Neural progenitor cell (in vitro differentiated cells): Measurements from ENCODE around the gene PTGER1. TPM values are rescaled to one million over a fixed set of nuclear protein-coding genes. Genes with fewer than 3 reads are reported as not detected.

Experiments
- DNase-seq: peaks from one replicate; pipeline ENCODE4 v3.0.0-alpha.2; 2016; ENCODE audit warnings: low spot score
- H2AFZ ChIP-seq: fragments of 200-600 bp; sonication (generic); replicated peaks from 2 replicates; pipeline ENCODE4 v1.6.1; 2016; ENCODE audit warnings: antibody characterized with exemption
- H3F3A ChIP-seq: fragments of 200-600 bp; sonication (generic); 2 replicates; pipeline ENCODE4 v1.6.1; 2016; ENCODE audit warnings: antibody characterized with exemption, low read depth
- H3K27ac ChIP-seq: fragments of 200-600 bp; sonication (generic); 2 replicates; pipeline ENCODE4 v1.5.1; 2016; ENCODE audit warnings: mild to moderate bottlenecking
- H3K27me3 ChIP-seq: fragments of 200-600 bp; sonication (generic); 2 replicates; pipeline ENCODE4 v1.6.1; 2016; ENCODE audit warnings: mild to moderate bottlenecking, moderate library complexity
- H3K36me3 ChIP-seq: fragments of 200-600 bp; sonication (generic); 2 replicates; pipeline ENCODE4 v1.5.1; 2016
- H3K4me1 ChIP-seq: fragments of 200-600 bp; sonication (generic); 2 replicates; pipeline ENCODE4 v1.6.1; 2016; ENCODE audit warnings: mixed run types
- H3K4me2 ChIP-seq: fragments of 200-600 bp; sonication (generic); 2 replicates; pipeline ENCODE4 v1.6.1; 2016
- H3K4me3 ChIP-seq: fragments of 200-600 bp; sonication (generic); 2 replicates; pipeline ENCODE4 v1.5.1; 2016
- H3K79me2 ChIP-seq: fragments of 200-600 bp; sonication (generic); 2 replicates; pipeline ENCODE4 v1.6.1; 2016; ENCODE audit warnings: low read depth
- H3K9ac ChIP-seq: fragments of 200-600 bp; sonication (generic); 2 replicates; pipeline ENCODE4 v1.6.1; 2016
- H3K9me3 ChIP-seq: fragments of 200-600 bp; sonication (generic); 2 replicates; pipeline ENCODE4 v1.5.1; 2016; ENCODE audit warnings: low read depth
- H4K20me1 ChIP-seq: fragments of 200-600 bp; sonication (generic); 2 replicates; pipeline ENCODE4 v1.6.1; 2016; ENCODE audit warnings: low read depth
- H3K27ac Mint-ChIP-seq: 3 replicates; pipeline ENCODE4 v1.8.0; 2021; ENCODE audit warnings: mixed read lengths
- H3K27me3 Mint-ChIP-seq: 2 replicates; pipeline ENCODE4 v1.8.0; 2022; ENCODE audit warnings: low read depth, mild to moderate bottlenecking, inconsistent platforms, moderate library complexity, mixed read lengths; ENCODE audit not compliant: insufficient read depth
- H3K36me3 Mint-ChIP-seq: 3 replicates; pipeline ENCODE4 v1.8.0; 2021; ENCODE audit warnings: mixed read lengths
- H3K4me1 Mint-ChIP-seq: 3 replicates; pipeline ENCODE4 v1.8.0; 2021; ENCODE audit warnings: mixed read lengths
- H3K4me3 Mint-ChIP-seq: 3 replicates; pipeline ENCODE4 v1.8.0; 2021; ENCODE audit warnings: mild to moderate bottlenecking, moderate library complexity, mixed read lengths
- H3K9me3 Mint-ChIP-seq: 3 replicates; pipeline ENCODE4 v1.8.0; 2020; ENCODE audit warnings: mixed read lengths
- EZH2 ChIP-seq: fragments of 200-600 bp; sonication (generic); IDR thresholded peaks from 2 replicates; pipeline ENCODE4 v1.6.1; 2017; ENCODE audit warnings: antibody characterized with exemption, mild to moderate bottlenecking, moderate library complexity
- EZH2phosphoT487 ChIP-seq: fragments of 200-600 bp; sonication (generic); IDR thresholded peaks from 2 replicates; pipeline ENCODE4 v1.6.1; 2017; ENCODE audit warnings: antibody characterized with exemption
- total RNA-seq: library from RNA; depleted of rRNA; stranded (reverse); fragments of >200 nt; gene quantifications from 2 replicates; pipeline ENCODE4 v1.2.3, GENCODE V29; 2015; ENCODE audit warnings: low replicate concordance
- TF ChIP-seq, protein P1 (sequence below): fragments of 200-600 bp; sonication (generic); IDR thresholded peaks from 2 replicates; pipeline ENCODE4 v1.5.1; 2017; ENCODE audit warnings: antibody characterized with exemption, mild to moderate bottlenecking

Gene PTGER1
- total RNA-seq, 1 donor from 2014 or later = not detected

DNA sequence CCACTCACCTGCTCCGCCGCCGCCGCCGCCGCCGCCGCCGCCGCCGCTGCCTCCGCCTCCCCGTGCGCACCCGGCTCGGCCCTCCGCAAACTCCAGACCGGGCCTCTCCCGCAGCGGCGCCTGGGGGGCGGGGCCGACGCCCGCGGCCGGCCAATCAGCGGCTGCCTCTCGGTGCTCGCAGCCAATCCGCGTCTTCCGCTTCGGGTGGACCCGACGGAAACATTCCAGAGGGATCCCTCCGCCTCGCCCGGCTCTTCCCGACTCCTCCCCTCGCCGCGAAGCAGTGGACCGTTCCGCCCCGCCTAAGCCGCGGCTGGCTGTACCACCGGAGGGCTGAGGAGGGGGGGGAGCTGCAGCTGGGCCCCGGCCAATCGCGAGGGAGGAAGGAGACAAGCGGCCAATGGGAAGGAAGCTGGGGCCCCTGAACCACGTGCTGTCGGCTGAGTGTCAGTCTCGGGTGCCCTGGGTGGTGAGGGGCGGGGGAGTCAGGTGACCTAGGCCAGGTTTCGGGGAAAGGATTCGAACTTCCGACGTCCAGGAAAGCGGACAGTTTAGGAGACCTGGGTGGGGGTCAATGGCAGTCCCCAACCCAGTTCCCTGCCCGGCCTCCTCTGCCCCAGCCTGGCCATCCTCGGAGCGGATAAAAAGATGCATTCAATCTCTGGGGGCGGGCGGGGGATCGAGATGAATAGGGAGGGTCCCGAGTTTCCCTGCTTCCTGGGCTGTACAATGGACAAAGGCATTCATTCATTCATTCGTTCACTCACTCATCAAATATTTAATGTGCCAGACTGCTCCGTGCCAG is 21.1 kb upstream of the PTGER1 start, which contains the start of gene GIPC1:
TSS of gene GIPC1 (minus strand) at position 99 of the 805 bp plus-strand sequence. CDS start 13,151 bp downstream, outside the sequence.
- peaks cover 10% of the 10 kb centered on the region for H3K4me1 ChIP-seq
- Mint-ChIP-seq H3K9me3 (no peaks in the 10 kb centered on the region), H3K27ac (peak within 1 kb of the TSS; percentile 18), H3K4me1 (peaks cover 24% of the 10 kb centered on the region), H3K4me3 (peak within 1 kb of the TSS; percentile 95), H3K36me3 (peaks cover 8% of the 10 kb centered on the region), H3K27me3 (peaks cover 14% of the 10 kb centered on the region)
- no peaks in the 10 kb centered on the region for H3K9me3 ChIP-seq
- H3K36me3 ChIP-seq = no peaks in the 10 kb centered on the region
- peaks cover 13% of the 10 kb centered on the region for H3F3A ChIP-seq
- peaks cover 35% of the 10 kb centered on the region for H3K79me2 ChIP-seq
- H3K27me3 ChIP-seq = no peaks in the 10 kb centered on the region
- peak within 1 kb of the TSS; percentile 57 for H3K9ac ChIP-seq
- TF ChIP-seq, protein P1, sequence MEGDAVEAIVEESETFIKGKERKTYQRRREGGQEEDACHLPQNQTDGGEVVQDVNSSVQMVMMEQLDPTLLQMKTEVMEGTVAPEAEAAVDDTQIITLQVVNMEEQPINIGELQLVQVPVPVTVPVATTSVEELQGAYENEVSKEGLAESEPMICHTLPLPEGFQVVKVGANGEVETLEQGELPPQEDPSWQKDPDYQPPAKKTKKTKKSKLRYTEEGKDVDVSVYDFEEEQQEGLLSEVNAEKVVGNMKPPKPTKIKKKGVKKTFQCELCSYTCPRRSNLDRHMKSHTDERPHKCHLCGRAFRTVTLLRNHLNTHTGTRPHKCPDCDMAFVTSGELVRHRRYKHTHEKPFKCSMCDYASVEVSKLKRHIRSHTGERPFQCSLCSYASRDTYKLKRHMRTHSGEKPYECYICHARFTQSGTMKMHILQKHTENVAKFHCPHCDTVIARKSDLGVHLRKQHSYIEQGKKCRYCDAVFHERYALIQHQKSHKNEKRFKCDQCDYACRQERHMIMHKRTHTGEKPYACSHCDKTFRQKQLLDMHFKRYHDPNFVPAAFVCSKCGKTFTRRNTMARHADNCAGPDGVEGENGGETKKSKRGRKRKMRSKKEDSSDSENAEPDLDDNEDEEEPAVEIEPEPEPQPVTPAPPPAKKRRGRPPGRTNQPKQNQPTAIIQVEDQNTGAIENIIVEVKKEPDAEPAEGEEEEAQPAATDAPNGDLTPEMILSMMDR = no peak
- TF ChIP-seq EZH2phosphoT487 (no peak), EZH2 (no peak)
- H3K27ac ChIP-seq = no peak within 1 kb of the TSS
- H2AFZ ChIP-seq = peak within 1 kb of the TSS; percentile 39
- DNase-seq = peak; percentile 99
- H3K4me3 ChIP-seq = peak within 1 kb of the TSS; percentile 91
- H4K20me1 ChIP-seq = peaks cover 33% of the 10 kb centered on the region
- H3K4me2 ChIP-seq = peak within 1 kb of the TSS; percentile 87

DNA sequence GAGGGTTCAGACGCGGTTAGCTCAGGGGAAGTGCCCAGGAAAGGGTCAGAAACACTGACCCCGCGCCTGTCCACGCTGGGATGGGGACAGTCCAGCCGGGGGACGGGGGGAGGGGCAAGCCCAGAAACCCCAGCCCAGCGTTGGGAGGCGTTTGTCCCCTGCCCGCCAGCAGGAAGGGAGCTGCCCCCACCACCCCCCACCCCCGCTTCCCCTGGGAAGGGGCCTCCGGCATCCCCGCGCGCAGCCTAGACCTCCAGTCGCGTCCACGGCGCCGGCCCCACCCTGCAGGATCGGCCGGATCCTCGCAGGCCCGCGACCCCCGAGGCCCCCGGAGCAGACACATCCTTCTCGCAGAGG is 20.5 kb upstream of the PTGER1 start:
- peaks cover 14% of the 10 kb centered on the region for H3K27me3 Mint-ChIP-seq
- no peak for DNase-seq
- Histone ChIP-seq H3K4me3 (peak overlapping the region; percentile 91), H3F3A (peaks cover 13% of the 10 kb centered on the region), H3K9me3 (no peaks in the 10 kb centered on the region), H4K20me1 (peaks cover 33% of the 10 kb centered on the region), H3K4me1 (peaks cover 10% of the 10 kb centered on the region), H3K4me2 (peak overlapping the region; percentile 87), H3K9ac (peak overlapping the region; percentile 57), H2AFZ (no peak overlapping the region), H3K79me2 (peaks cover 35% of the 10 kb centered on the region), H3K27me3 (no peaks in the 10 kb centered on the region), H3K36me3 (no peaks in the 10 kb centered on the region), H3K27ac (no peak overlapping the region)
- H3K9me3 Mint-ChIP-seq = no peaks in the 10 kb centered on the region
- no peak overlapping the region for H3K27ac Mint-ChIP-seq
- TF ChIP-seq EZH2 (no peak), EZH2phosphoT487 (no peak)
- TF ChIP-seq, protein P1 = no peak
- peaks cover 24% of the 10 kb centered on the region for H3K4me1 Mint-ChIP-seq
- H3K36me3 Mint-ChIP-seq = peaks cover 8% of the 10 kb centered on the region
- H3K4me3 Mint-ChIP-seq = peak overlapping the region; percentile 95

DNA sequence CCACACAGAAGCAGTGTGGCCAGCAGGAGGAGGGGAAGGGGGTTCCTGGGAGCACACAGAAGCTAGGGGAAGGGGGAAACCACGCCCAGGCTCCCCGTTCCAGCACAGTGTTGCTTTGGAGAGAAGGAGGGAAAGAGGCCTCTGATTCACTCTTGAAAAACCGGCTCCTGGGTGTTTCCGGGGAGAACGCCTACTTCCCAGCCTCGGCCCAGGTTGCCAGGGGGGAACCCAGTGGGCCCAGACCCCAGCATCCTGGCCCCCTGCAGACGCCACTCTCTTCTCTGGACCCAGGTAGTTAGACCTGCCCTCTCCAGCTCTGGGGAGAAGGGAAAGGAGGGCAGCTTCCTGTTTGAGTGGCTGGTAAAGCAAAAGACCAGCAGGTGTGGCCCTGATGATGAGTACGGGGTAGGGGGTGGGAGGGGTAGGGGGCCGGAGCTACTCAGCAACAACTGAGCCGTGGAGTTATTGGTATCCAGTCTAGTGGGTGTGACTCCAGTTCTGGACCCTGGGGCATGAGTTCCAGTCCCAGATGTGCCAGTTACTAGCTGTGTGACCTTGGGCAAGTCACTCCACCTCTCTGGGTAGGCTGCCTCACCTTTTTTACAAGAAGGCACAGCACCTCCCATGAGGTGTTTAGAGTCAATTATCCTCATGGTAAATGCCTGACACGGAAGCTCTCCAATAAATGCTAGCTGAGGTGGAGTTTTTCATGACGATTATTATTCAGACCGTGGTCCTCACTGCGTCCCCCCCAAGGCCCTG is 19.9 kb upstream of the PTGER1 start:
- Histone ChIP-seq H2AFZ (no peak overlapping the region), H3K27me3 (no peaks in the 10 kb centered on the region), H3K4me2 (peak overlapping the region; percentile 87), H3K9ac (peak overlapping the region; percentile 57), H3K36me3 (no peaks in the 10 kb centered on the region), H3K9me3 (no peaks in the 10 kb centered on the region), H3K79me2 (peaks cover 35% of the 10 kb centered on the region), H3K27ac (no peak overlapping the region), H4K20me1 (peaks cover 33% of the 10 kb centered on the region), H3K4me1 (peaks cover 10% of the 10 kb centered on the region), H3K4me3 (peak overlapping the region; percentile 91), H3F3A (peaks cover 13% of the 10 kb centered on the region)
- Mint-ChIP-seq H3K27me3 (peaks cover 14% of the 10 kb centered on the region), H3K4me3 (peak overlapping the region; percentile 95), H3K27ac (no peak overlapping the region), H3K36me3 (peaks cover 8% of the 10 kb centered on the region), H3K4me1 (peaks cover 24% of the 10 kb centered on the region), H3K9me3 (no peaks in the 10 kb centered on the region)
- no peak for DNase-seq
- TF ChIP-seq, protein P1 = no peak
- TF ChIP-seq EZH2phosphoT487 = no peak
- TF ChIP-seq EZH2 = no peak
